HG02943 (cell line): ENCODE data around the gene GRK5.

Experiments
- ATAC-seq: cut with Tn5 transposase; IDR thresholded peaks from one replicate; pipeline ENCODE4 v1.9.1; 2021; ENCODE audit warnings: mild to moderate bottlenecking, low read depth, moderate library complexity; ENCODE audit not compliant: unreplicated experiment

Gene GRK5

DNA sequence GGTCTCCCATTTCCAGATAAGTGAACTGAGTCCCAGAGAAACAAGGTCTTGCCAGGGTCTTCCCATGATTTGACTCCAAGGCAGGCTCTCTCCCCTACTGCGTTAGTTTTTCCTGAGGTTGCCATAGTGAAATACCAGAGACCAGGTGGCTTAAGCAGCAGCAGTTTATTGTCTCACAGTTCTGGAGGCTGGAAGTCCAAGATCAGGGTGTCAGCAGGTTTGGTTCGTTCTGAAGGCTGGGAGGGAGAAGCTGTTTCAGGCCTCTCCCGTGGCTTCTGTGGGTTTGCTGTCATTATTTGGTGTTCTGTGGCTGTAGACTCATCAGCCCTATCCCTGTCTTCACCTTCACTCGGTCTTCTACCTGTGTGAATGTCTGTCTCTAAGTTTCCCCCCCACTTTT, 129.9 kb downstream of the GRK5 start:
- ATAC-seq: no peak

DNA sequence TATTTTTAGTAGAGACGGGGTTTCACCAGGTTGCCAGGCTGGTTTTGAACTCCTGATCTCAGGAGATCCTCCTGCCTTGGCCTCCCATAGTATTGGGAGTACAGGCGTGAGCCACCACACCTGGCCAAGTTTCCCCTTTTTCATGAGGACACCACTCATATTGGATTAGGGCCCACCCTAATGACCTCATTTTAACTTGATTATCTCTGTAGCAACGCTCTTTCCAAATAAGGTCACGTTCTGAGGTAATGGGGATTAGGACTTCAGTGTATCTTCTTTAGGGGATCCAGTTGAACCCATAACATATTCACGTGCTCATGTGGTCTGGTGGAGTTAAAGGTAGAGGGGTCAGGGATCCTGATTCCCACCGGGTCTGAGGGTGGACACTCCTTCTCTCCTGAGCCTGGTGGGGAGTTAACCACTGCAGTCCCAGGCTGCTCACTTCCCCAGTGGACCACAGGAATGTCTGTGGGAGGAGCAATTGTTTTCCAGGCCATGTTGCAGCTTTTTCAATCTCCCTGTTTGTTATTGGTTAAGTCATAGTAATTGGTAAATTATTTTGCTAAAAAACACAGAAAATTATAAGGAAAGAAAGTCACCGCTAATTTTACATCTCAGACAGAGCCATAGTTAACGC, 130.5 kb downstream of the GRK5 start:
- ATAC-seq: no peak

DNA sequence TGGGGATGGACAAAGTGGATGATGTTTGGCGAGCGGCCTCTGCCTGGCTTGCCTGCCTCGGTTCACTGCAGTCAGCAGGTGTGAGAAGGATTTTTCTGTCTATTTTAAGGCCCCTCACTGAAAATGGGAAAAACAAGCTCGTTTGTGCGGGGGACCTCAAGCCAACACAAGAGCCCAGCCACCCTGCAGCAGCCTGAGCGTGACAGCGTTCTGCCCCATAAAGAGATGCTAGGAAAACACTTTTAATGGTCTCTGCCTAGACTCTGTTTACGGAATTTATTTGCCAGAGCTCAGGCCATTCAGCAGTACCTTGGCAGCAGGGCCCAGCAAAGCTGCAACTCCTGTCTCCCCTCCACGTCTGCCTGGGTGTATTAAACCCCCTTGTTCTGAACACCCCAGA, 131.7 kb downstream of the GRK5 start:
- ATAC-seq: no peak

GRCh38 chr10:119340893-119341458, 133.6 kb downstream of the GRK5 start:
- ATAC-seq: no peak

DNA sequence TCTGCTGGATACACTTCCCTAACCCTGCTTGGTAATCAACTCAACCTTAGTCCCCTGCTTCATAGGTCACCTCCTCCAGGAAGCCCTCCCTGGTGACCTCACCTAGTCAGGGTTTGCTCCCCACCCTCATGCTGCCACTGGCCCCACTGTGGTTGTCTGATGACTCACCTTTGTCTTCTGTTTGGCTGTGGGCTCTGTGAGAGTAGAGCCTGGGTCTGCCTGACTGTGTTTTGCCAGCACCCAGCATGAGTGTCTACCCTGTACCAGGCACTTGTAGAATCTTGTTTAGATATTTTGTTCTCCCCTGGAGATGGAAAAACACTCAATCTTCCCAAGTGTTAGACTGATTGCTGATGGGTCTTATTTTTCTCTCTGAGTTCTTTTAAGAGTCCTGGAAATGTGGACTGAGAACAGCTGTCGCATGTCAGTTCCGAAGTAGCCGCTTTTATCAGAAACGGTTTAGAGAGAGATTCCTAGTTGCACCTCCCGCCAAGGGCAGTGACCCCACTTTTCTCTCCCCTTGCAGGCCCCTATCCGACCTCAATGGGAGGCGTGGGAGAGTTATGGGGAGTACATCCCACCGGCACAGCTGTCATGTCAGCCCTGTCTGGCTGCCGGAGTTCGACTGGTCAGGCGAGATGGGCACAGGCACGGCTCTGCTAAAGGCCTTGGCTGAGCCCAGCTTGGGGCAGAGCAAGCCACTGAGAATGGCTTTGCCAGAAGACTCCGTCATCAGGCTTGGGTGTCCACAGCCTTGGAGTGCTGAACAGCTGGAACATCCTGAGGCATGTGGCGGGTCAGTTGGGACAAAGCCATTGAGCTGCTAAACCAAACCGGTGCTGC, 134.3 kb downstream of the GRK5 start:
- ATAC-seq: no peak

DNA sequence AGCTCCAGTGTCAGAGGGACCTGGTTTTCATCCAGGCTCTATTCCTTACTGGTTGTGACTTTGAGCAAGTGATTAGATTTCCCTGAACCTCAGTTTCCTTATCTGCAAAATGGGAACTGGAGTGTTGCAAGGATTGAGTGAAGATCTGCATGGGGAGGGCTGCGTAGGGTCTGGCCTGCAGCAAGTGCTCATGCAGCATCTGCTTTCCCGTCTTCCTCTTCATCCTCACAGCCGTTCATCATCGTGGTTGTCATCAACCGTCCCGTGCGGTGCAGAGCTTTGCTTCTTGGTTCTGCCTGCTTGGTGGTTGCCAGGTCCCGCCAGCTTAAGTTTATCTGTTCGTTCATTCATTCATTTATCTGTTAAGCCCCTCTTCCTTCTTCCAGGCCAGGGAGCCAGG, 135.0 kb downstream of the GRK5 start:
- no peak for ATAC-seq

DNA sequence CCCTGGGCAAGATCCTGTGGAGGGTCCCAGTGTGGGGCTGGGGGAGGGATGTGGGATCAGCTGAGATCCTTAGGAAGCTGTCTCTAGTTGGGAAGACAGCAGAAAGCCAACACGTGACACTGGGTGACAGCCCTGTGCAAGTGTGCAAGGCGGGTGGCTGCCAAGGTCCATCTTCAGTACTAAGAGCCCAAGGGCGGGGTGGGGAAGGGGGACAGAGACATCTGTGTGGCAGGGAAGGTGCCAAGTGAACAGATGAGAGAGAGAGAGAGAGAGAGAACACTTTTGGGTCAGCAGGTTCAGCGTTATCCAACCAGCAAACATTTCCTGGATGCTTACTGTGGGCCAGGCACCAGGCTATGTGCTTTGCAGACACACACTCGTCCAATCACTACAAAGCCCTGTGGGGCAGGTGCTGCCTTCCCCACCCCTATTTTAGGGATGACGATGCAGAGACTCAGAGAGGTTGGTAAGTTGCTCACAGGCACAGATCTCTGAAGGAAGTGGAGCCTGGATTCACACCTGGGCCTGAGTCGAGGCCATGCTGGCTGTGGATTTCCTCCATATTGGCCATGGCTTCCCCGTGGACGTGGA, 135.7 kb downstream of the GRK5 start:
- no peak for ATAC-seq

GRCh38 chr10:119344381-119344780, 137.0 kb downstream of the GRK5 start:
- no peak for ATAC-seq

- no peak for ATAC-seq
Observed at GRCh38 chr10:119346095-119346832, 138.9 kb downstream of the GRK5 start.

GRCh38 chr10:119347181-119347974, 140.0 kb downstream of the GRK5 start:
- ATAC-seq: no peak

DNA sequence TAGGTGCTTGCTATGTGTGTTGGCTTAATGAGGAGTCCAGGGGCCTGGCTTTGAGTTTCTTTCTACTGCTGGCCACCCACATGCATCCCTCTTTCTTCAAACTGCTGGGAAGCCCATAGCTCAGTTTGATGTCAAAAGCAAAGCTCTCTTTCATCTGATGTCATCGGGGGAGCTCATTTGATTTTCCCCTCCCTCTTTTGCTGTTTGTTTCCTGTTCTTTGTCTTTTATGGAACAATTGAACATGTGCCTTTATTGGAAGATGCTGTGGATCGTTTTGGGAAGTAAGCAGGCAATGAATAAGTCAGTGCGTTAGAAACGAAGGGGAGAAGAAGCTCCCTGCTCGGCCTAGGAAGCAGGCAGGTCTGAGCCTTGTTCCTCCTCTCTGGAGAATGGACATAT, 140.7 kb downstream of the GRK5 start:
- ATAC-seq: no peak

DNA sequence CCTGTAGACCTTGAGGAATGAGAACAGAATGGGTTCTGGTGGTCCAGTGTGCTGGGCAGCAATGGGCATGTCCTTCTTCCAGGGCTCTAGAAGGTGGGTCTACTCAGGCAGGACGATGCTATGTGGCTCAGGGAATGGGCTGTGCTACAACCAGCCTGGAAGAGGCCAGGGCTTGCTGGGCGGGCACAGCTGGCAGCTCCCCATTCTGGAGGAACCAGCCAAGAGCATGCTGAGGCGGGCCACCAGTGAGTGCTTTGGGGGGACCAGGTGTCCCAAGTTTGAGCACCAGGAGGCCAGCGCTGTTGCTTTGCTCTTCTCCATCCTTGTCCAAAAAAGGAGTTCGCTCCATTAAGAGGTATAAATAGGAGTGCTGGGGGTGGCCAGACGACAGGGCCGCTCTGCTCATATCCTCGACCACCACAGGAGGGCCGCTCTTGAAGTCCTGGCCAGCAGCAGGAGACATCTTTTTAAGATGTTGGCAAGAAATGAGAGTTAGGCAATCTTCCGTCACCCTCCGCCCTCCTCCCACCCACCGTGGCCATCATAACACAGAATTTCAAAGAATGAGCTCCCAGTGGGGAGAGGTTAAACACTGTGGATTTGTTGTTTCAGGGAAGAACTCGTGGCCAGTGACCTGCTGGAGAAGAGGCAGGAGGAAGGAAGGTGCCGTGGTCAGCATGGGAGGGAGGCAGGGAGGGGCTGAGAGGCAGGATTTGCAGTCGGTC, 141.3 kb downstream of the GRK5 start:
- ATAC-seq: no peak

GRCh38 chr10:119349341-119349740, 142.0 kb downstream of the GRK5 start:
- ATAC-seq: no peak

GRCh38 chr10:119349937-119350501, 142.6 kb downstream of the GRK5 start:
- ATAC-seq: no peak

GRCh38 chr10:119350502-119351097, 143.2 kb downstream of the GRK5 start:
- no peak for ATAC-seq

- ATAC-seq: no peak
Observed at GRCh38 chr10:119351189-119351588, 143.8 kb downstream of the GRK5 start.

DNA sequence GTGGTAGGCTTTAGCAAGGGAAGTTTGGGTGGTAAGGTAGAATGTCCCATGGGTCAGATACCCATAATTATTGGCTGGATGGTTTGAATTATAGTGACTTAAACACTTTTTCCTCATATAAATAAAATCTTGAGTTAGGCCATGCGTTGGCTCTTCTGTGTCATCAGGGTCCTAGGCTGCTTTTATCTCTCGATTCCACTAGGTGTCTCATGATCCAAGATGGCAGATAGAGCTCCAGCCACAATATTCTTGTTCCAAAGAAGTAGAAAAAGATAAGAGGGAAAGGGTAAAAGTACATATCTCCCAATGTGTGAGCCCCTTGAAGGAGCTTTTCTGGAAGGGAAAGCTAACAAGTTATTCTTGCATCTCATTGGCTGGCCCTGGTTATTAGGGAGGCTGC, 144.7 kb downstream of the GRK5 start:
- no peak for ATAC-seq

DNA sequence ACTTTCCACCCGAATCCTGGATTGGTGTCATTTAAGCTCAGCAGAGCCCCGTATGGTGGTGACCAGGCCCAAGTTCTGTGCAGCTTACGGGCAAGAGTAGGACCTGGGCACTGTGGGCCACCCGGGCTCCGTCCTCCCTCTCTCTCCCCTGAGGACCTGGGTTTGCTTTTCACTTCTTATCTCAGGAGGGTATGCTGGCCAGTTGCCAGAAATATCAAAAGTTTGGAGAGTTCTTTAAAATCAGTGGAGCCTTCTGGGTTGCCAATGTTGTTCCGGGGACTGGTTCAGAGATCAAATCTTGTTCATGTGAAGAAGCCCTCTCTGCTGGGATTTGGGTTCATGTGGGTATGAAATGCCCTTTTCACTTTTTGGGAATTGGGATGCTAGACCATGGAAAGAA, 145.4 kb downstream of the GRK5 start:
- no peak for ATAC-seq

DNA sequence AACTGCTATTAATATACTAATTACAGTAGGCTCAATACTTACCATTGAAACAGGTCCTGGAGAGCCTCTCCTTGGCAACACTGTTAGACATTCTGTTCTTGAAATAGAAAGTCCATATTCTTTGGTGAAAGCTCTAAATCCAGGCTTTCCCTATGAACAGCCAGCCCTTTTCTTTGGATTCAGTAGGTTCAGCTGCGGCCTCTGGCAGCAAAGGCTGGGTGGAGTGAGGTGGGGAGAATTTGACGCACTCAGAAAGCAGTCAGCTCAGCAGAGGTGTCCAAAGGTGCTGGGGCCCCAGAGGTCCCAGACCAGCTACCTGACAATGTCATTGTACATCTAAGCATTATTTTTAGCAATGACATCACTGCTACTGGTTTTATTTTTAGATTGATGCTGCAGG, 146.1 kb downstream of the GRK5 start:
- ATAC-seq: no peak
